8988T (cell line): ENCODE data around the gene CSF2RB.

Source experiments
- DNase-seq: peaks from one replicate; pipeline ENCODE4 v3.0.0; 2011

The CSF2RB gene

GRCh38 chr22:36892292-36892691 lies 21.1 kb upstream of the CSF2RB start:
- no peak for DNase-seq

- no peak for DNase-seq
Measured at GRCh38 chr22:36893262-36893661, 20.2 kb upstream of the CSF2RB start.

- no peak for DNase-seq
Measured at GRCh38 chr22:36894266-36894665, 19.2 kb upstream of the CSF2RB start.

- DNase-seq: no peak
Measured at GRCh38 chr22:36897611-36898010, 15.8 kb upstream of the CSF2RB start.

GRCh38 chr22:36898690-36899089 lies 14.7 kb upstream of the CSF2RB start:
- no peak for DNase-seq

GRCh38 chr22:36899498-36899897 lies 13.9 kb upstream of the CSF2RB start:
- no peak for DNase-seq

- no peak for DNase-seq
Measured at GRCh38 chr22:36900225-36900624, 13.2 kb upstream of the CSF2RB start.

- no peak for DNase-seq
Measured at GRCh38 chr22:36900880-36901279, 12.5 kb upstream of the CSF2RB start.

GRCh38 chr22:36901411-36902142 lies 11.9 kb upstream of the CSF2RB start:
- DNase-seq: no peak

- no peak for DNase-seq
Measured at GRCh38 chr22:36902143-36902926, 11.1 kb upstream of the CSF2RB start.

- DNase-seq: no peak
Measured at GRCh38 chr22:36904260-36904880, 9.1 kb upstream of the CSF2RB start.

GRCh38 chr22:36907253-36908195 lies 5.9 kb upstream of the CSF2RB start:
- DNase-seq: no peak

- no peak for DNase-seq
Measured at GRCh38 chr22:36910461-36910860, 3.0 kb upstream of the CSF2RB start.

GRCh38 chr22:36911887-36912661 lies 1.4 kb upstream of the CSF2RB start:
- DNase-seq: no peak

- DNase-seq: no peak
Measured at GRCh38 chr22:36912694-36913426, 568 bp upstream of the CSF2RB start.

- no peak for DNase-seq
Measured at GRCh38 chr22:36914390-36914752, 943 bp downstream of the CSF2RB start.

GRCh38 chr22:36916034-36916433 lies 2.6 kb downstream of the CSF2RB start:
- no peak for DNase-seq

- DNase-seq: no peak
Measured at GRCh38 chr22:36918586-36919284, 5.3 kb downstream of the CSF2RB start.

- no peak for DNase-seq
Measured at GRCh38 chr22:36921309-36922104, 8.1 kb downstream of the CSF2RB start.

GRCh38 chr22:36922105-36922608 lies 8.7 kb downstream of the CSF2RB start:
- no peak for DNase-seq
